Trophoblast cell (in vitro differentiated cells and primary cell): Measurements from ENCODE around the gene SYP.

Experiments used
- DNase-seq, 2 donors: peaks; one replicate each; pipeline ENCODE4 v3.0.0-alpha.2; 2016
- H2AFZ ChIP-seq: 2 replicates; pipeline ENCODE4 v1.6.1; 2013; ENCODE audit warnings: low read length, moderate library complexity, mild to moderate bottlenecking; ENCODE audit not compliant: insufficient read depth, poor library complexity
- H2AK5ac ChIP-seq: 2 replicates; pipeline ENCODE4 v1.6.1; 2013; ENCODE audit warnings: mild to moderate bottlenecking, low read length
- H2BK120ac ChIP-seq: 2 replicates; pipeline ENCODE4 v1.6.1; 2013; ENCODE audit warnings: low read length, mild to moderate bottlenecking, moderate library complexity; ENCODE audit not compliant: insufficient read depth, poor library complexity
- H2BK12ac ChIP-seq: 2 replicates; pipeline ENCODE4 v1.6.1; 2013; ENCODE audit warnings: mild to moderate bottlenecking, low read length, moderate library complexity
- H2BK5ac ChIP-seq: 2 replicates; pipeline ENCODE4 v1.6.1; 2013; ENCODE audit warnings: low read length, low read depth, moderate library complexity, mild to moderate bottlenecking; ENCODE audit not compliant: poor library complexity
- H3K14ac ChIP-seq: 2 replicates; pipeline ENCODE4 v1.6.1; 2013; ENCODE audit warnings: mild to moderate bottlenecking, low read length
- H3K18ac ChIP-seq: 2 replicates; pipeline ENCODE4 v1.6.1; 2013; ENCODE audit warnings: mild to moderate bottlenecking, low read length
- H3K23ac ChIP-seq: 2 replicates; pipeline ENCODE4 v1.6.1; 2013; ENCODE audit warnings: low read length
- H3K27ac ChIP-seq: 2 replicates; pipeline ENCODE4 v1.5.1; 2013; ENCODE audit warnings: low read depth, mild to moderate bottlenecking, inconsistent platforms, low read length, moderate library complexity
- H3K27me3 ChIP-seq: 2 replicates; pipeline ENCODE4 v1.6.1; 2013; ENCODE audit warnings: inconsistent platforms, mild to moderate bottlenecking, low read length, moderate library complexity; ENCODE audit not compliant: insufficient read depth
- H3K36me3 ChIP-seq, 2 experiments: 1 replicate in 1 of 2; 2 replicates in 1 of 2; pipeline ENCODE4 v1.6.1; 2013; ENCODE audit warnings: low read length in 2 of 2, mild to moderate bottlenecking in 2 of 2, moderate library complexity in 1 of 2; ENCODE audit not compliant: insufficient read depth in 2 of 2, control insufficient read depth in 1 of 2
- H3K4ac ChIP-seq: 2 replicates; pipeline ENCODE4 v1.6.1; 2013; ENCODE audit warnings: low read depth, mild to moderate bottlenecking, low read length, moderate library complexity
- H3K4me1 ChIP-seq, 2 experiments: 1 replicate in 1 of 2; 2 replicates in 1 of 2; pipeline ENCODE4 v1.6.1; 2013; ENCODE audit warnings: low read length in 2 of 2, mild to moderate bottlenecking in 2 of 2, moderate library complexity in 1 of 2; ENCODE audit not compliant: insufficient read depth in 2 of 2, control insufficient read depth in 1 of 2
- H3K4me2 ChIP-seq: 2 replicates; pipeline ENCODE4 v1.6.1; 2013; ENCODE audit warnings: inconsistent platforms, mild to moderate bottlenecking, low read length, moderate library complexity
- H3K4me3 ChIP-seq: 2 replicates; pipeline ENCODE4 v1.5.1; 2013; ENCODE audit warnings: mild to moderate bottlenecking, low read depth, low read length, inconsistent platforms
- H3K79me1 ChIP-seq: one replicate; pipeline ENCODE4 v1.6.1; 2013; ENCODE audit warnings: low read length
- H3K79me2 ChIP-seq: 2 replicates; pipeline ENCODE4 v1.6.1; 2013; ENCODE audit warnings: low read length, mild to moderate bottlenecking; ENCODE audit not compliant: control insufficient read depth, insufficient read depth, poor library complexity
- H3K9ac ChIP-seq: 2 replicates; pipeline ENCODE4 v1.6.1; 2013; ENCODE audit warnings: mild to moderate bottlenecking, low read length
- H3K9me3 ChIP-seq: 2 replicates; pipeline ENCODE4 v1.6.1; 2013; ENCODE audit warnings: low read depth, mild to moderate bottlenecking, control low read depth, inconsistent platforms, low read length; ENCODE audit not compliant: insufficient read depth
- H4K12ac ChIP-seq: 2 replicates; pipeline ENCODE4 v1.6.1; 2013; ENCODE audit warnings: low read depth, mild to moderate bottlenecking, low read length, moderate library complexity
- H4K8ac ChIP-seq: 2 replicates; pipeline ENCODE4 v1.6.1; 2013; ENCODE audit warnings: low read depth, mild to moderate bottlenecking, low read length, moderate library complexity
- H4K91ac ChIP-seq: one replicate; pipeline ENCODE4 v1.6.1; 2013; ENCODE audit warnings: low read depth, mild to moderate bottlenecking, low read length, moderate library complexity
- WGBS: extraction: QIAGEN DNeasy Blood & Tissue Kit; methylation state at CpG from one replicate; pipeline ENCODE4 v1.1.7; 2013; ENCODE audit warnings: missing lambda C conversion rate; ENCODE audit not compliant: insufficient read length, insufficient coverage; ENCODE audit errors: extremely low coverage; 5-methylcytosine and 5-hydroxymethylcytosine counted together

SYP gene

DNA sequence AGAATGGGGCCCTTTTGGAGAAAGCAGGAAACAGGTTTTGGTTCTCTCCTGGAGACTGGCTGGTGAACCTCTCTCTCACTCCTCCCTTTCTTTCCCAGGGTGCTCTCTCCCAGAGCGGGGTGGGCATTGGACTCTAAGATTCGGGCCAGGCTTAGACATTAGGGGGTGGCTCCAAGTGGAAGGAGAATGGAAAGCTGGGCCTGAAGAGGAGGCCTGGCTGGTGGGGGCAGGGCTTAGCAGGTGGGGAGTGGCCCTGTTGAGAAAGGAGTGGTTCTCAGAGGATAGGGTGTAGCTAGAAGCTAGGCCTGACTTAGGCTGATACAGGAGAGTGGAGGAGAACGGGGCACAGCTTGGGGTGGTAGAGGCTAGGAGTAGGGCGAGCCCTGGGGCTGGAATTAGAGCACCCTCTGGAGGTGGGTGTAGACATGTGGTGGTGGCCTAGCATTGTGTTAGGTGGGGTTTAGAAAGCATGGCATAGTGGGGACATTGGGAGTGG, 22.6 kb downstream of the SYP start:
- Histone ChIP-seq H3K79me2 (no peaks in the 10 kb centered on the region), H2BK12ac (no peak overlapping the region), H4K12ac (no peak overlapping the region), H3K9ac (no peak overlapping the region), H2AFZ (no peak overlapping the region), H4K91ac (no peak overlapping the region), H3K18ac (no peak overlapping the region), H3K27me3 (no peaks in the 10 kb centered on the region), H3K36me3 (peaks cover 53 to 60% of the 10 kb centered on the region in 2 experiments), H3K4me2 (no peak overlapping the region), H3K9me3 (peaks cover 1% of the 10 kb centered on the region), H2BK120ac (no peak overlapping the region), H3K79me1 (no peaks in the 10 kb centered on the region), H3K4me3 (no peak overlapping the region), H3K27ac (no peak overlapping the region), H3K14ac (no peak overlapping the region), H3K4ac (no peak overlapping the region), H3K4me1 (peaks cover 0 to 2% of the 10 kb centered on the region in 2 experiments), H4K8ac (no peak overlapping the region), H3K23ac (no peak overlapping the region), H2AK5ac (no peak overlapping the region), H2BK5ac (no peak overlapping the region)
- DNase-seq: no peak
- no CpG with 5 or more reads among the region's 4 CpGs for WGBS

DNA sequence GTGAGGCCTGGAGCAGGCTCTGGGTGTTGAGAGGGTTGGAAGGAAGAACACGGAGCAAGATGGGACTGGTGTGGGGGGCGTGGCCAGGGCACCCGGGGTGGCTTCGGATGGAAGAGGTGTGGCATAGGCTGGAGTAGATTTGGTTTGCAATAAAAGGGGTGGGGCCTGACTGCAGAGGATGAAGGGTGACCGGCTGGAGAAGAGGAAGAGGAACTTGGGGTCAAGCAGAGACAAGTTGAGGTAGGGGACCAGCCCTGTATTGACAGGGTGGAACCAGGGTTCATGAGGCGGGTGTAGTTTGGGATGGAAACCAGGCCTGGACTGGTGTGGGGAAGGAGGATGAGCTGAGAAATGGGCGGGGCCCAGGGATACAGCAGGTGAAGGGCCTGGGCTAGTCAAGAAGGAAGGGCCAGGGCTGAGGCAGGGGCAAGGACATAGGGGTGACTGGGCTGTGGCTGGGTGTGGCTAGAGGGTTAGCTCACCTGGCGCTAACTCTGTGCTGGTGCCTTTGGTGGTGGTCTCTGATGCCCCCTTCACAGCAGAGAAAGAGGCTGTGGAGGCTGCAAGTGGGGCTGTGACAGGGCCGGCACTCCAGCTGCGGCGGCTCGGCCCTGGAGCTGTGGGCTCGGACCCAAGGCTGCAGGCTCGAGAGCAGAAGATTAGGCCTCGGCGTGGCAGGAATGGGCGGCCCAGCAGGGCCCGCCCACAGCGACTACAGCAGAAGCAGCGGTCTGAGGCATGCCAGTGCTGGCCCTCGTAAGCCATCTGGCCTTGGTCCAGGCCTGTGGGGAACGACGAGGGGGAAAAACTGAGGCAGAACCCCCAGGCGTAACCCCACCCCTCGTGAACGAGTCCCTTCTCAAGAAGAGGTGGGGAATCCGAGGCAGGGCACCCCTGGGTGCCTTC, 23.3 kb downstream of the SYP start:
- H3K14ac ChIP-seq: no peak overlapping the region
- H3K9me3 ChIP-seq: no peaks in the 10 kb centered on the region
- no peak overlapping the region for H3K18ac ChIP-seq
- no peak overlapping the region for H3K4me2 ChIP-seq
- no peak overlapping the region for H2BK5ac ChIP-seq
- no peak overlapping the region for H2BK12ac ChIP-seq
- H4K12ac ChIP-seq: peak overlapping the region; percentile 25
- H3K79me2 ChIP-seq: peaks cover 3% of the 10 kb centered on the region
- H3K4ac ChIP-seq: no peak overlapping the region
- no peak overlapping the region for H3K9ac ChIP-seq
- H3K4me3 ChIP-seq: no peak overlapping the region
- peaks cover 3% of the 10 kb centered on the region for H3K79me1 ChIP-seq
- no peak overlapping the region for H3K23ac ChIP-seq
- no peak overlapping the region for H4K91ac ChIP-seq
- H3K36me3 ChIP-seq: peaks cover 49 to 57% of the 10 kb centered on the region in 2 experiments
- H3K27me3 ChIP-seq: peaks cover 4% of the 10 kb centered on the region
- no peak overlapping the region for H3K27ac ChIP-seq
- WGBS: no CpG with 5 or more reads among the region's 27 CpGs
- no peak overlapping the region for H2AK5ac ChIP-seq
- H3K4me1 ChIP-seq: peaks cover 3 to 6% of the 10 kb centered on the region in 2 experiments
- H2BK120ac ChIP-seq: no peak overlapping the region
- no peak for DNase-seq
- H2AFZ ChIP-seq: no peak overlapping the region
- H4K8ac ChIP-seq: no peak overlapping the region

DNA sequence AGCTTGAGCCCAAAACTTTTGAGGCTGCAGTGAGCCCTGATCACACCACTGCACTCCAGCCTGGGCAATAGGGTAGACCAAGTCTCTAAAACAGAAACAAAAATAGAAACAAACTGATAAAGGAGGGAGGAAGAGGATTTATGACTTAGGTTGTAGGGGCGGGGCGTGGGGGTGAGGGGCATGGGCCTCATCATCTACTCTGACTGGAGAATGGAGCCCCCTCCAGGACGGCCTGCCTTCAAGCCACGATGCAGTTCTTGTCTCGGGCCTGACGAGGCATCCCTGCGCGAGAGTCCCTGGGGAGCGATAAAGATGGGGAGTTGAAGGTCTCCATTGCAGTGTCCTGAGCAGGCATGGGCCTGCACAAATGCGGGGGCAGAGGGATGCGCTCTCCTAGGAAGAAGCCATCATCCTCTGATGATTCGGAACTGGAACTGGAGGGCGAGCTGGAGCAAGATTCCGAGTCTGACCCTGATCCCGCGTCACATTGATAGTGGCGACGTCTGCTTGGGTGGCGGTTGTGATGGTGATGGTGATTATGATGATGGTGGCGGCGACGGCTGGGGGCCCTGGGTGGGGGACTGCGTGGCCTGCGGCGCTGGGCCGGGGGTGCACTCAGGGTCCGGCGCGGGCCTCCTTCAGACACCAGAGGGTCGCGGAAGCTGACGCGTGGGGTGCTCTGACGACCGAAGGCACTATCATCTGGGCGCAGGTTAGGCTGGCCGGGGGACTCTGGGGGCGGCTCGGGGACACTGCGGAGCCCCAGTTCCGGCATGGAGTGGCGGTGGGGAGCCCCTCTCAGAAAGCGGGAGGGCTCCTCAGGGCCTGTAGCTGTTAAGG, 24.3 kb downstream of the SYP start:
- Histone ChIP-seq H3K9me3 (no peaks in the 10 kb centered on the region), H3K4ac (no peak overlapping the region), H4K12ac (no peak overlapping the region), H4K91ac (no peak overlapping the region), H3K23ac (no peak overlapping the region), H2BK5ac (no peak overlapping the region), H3K79me1 (peaks cover 3% of the 10 kb centered on the region), H3K27ac (no peak overlapping the region), H2BK12ac (no peak overlapping the region), H3K9ac (no peak overlapping the region), H2AFZ (no peak overlapping the region), H2BK120ac (no peak overlapping the region), H3K4me3 (no peak overlapping the region), H3K18ac (no peak overlapping the region), H3K79me2 (peaks cover 3% of the 10 kb centered on the region), H3K27me3 (peaks cover 4% of the 10 kb centered on the region), H4K8ac (no peak overlapping the region), H3K36me3 (peaks cover 44 to 55% of the 10 kb centered on the region in 2 experiments), H2AK5ac (no peak overlapping the region), H3K4me1 (peaks cover 3 to 6% of the 10 kb centered on the region in 2 experiments), H3K4me2 (no peak overlapping the region), H3K14ac (no peak overlapping the region)
- DNase-seq: no peak
- no CpG with 5 or more reads among the region's 43 CpGs for WGBS

DNA sequence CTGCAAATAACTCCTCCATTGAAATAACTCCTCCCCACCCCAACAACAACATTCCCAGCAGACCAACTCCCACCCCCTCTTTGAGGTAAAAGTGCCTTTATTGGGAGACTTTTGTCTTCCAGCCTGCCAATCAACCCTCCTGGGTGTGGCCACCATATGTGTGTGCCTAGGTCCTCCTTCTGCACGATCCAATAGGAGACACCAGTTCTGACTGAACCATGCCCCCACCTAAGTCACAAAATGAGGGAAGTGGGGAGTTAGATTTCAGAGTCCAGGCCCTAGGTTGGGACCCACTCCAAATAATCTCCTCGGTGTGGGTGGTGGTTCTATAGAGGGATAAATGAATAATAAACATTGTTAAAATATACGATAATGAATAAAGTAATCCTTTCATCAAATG, 25.3 kb downstream of the SYP start:
- H2BK12ac ChIP-seq: no peak overlapping the region
- no CpG with 5 or more reads among the region's 3 CpGs for WGBS
- H2AFZ ChIP-seq: no peak overlapping the region
- no peak overlapping the region for H3K23ac ChIP-seq
- H3K36me3 ChIP-seq: peaks cover 42 to 47% of the 10 kb centered on the region in 2 experiments
- no peak overlapping the region for H3K18ac ChIP-seq
- no peak overlapping the region for H3K4ac ChIP-seq
- peaks cover 3% of the 10 kb centered on the region for H3K79me1 ChIP-seq
- H3K14ac ChIP-seq: no peak overlapping the region
- no peak overlapping the region for H3K4me2 ChIP-seq
- peaks cover 4% of the 10 kb centered on the region for H3K27me3 ChIP-seq
- H4K12ac ChIP-seq: no peak overlapping the region
- no peaks in the 10 kb centered on the region for H3K9me3 ChIP-seq
- no peak overlapping the region for H2BK5ac ChIP-seq
- peaks cover 3% of the 10 kb centered on the region for H3K79me2 ChIP-seq
- no peak overlapping the region for H2BK120ac ChIP-seq
- H4K8ac ChIP-seq: no peak overlapping the region
- no peak overlapping the region for H4K91ac ChIP-seq
- peaks cover 3 to 6% of the 10 kb centered on the region in 2 experiments for H3K4me1 ChIP-seq
- H3K4me3 ChIP-seq: no peak overlapping the region
- no peak for DNase-seq
- no peak overlapping the region for H3K9ac ChIP-seq
- no peak overlapping the region for H3K27ac ChIP-seq
- no peak overlapping the region for H2AK5ac ChIP-seq
